Neural cell (in vitro differentiated cells): ENCODE data around the gene MTMR8. TPM values are rescaled to one million over a fixed set of nuclear protein-coding genes. Genes with fewer than 3 reads are reported as not detected.
"Not testable (repeated sequence)": the region's sequence is repeated elsewhere in the genome, so short reads cannot be mapped to it uniquely, and the experiment has no call there.

Experiments
- H2AFZ ChIP-seq: fragments of 200-600, 300-800 bp; sonication (generic), shearing (Covaris generic); 2 replicates; pipeline ENCODE4 v1.6.0; 2014; ENCODE audit warnings: low read depth, mild to moderate bottlenecking, antibody characterized with exemption, low read length, moderate library complexity
- H3F3A ChIP-seq: fragments of 200-600 bp; shearing (Covaris generic); 2 replicates; pipeline ENCODE4 v1.6.1; 2016; ENCODE audit warnings: mild to moderate bottlenecking, moderate library complexity, mixed read lengths, antibody characterized with exemption, low read length; ENCODE audit not compliant: insufficient read depth, poor library complexity, severe bottlenecking
- H3K27ac ChIP-seq: fragments of 200-600, 300-800 bp; sonication (generic), shearing (Covaris generic); 2 replicates; pipeline ENCODE4 v1.5.1; 2014; ENCODE audit warnings: mild to moderate bottlenecking, low read length, moderate library complexity
- H3K27me3 ChIP-seq: fragments of 300-800, 200-600 bp; sonication (generic), shearing (Covaris generic); 2 replicates; pipeline ENCODE4 v1.6.0; 2014; ENCODE audit warnings: mild to moderate bottlenecking, low read depth, low read length, moderate library complexity; ENCODE audit not compliant: insufficient read depth
- H3K36me3 ChIP-seq: fragments of 300-800, 200-600 bp; sonication (generic), shearing (Covaris generic); 2 replicates; pipeline ENCODE4 v1.5.1; 2014; ENCODE audit warnings: mild to moderate bottlenecking, antibody characterized with exemption, low read length, moderate library complexity; ENCODE audit not compliant: insufficient read depth
- H3K4me2 ChIP-seq: fragments of 300-800, 200-600 bp; sonication (generic), shearing (Covaris generic); 2 replicates; pipeline ENCODE4 v1.6.0; 2014; ENCODE audit warnings: mild to moderate bottlenecking, low read length
- H3K4me3 ChIP-seq: fragments of 300-800, 200-600 bp; sonication (generic), shearing (Covaris generic); 2 replicates; pipeline ENCODE4 v1.5.1; 2014; ENCODE audit warnings: mild to moderate bottlenecking, low read length, moderate library complexity
- H3K79me2 ChIP-seq: fragments of 200-600 bp; shearing (Covaris generic); replicated peaks from 2 replicates; pipeline ENCODE4 v1.6.0; 2014; ENCODE audit warnings: mild to moderate bottlenecking, low read length, moderate library complexity; ENCODE audit not compliant: insufficient read depth
- H3K9ac ChIP-seq: fragments of 300-800, 200-600 bp; sonication (generic), shearing (Covaris generic); 2 replicates; pipeline ENCODE4 v1.6.1; 2016; ENCODE audit warnings: mild to moderate bottlenecking, low read length, mixed read lengths
- H3K9me2 ChIP-seq: fragments of 200-600 bp; shearing (Covaris generic); 2 replicates; pipeline ENCODE4 v1.6.1; 2016; ENCODE audit warnings: mild to moderate bottlenecking, low read length, mixed read lengths; ENCODE audit not compliant: insufficient read depth
- H3K9me3 ChIP-seq: fragments of 200-600, 300-800 bp; sonication (generic), shearing (Covaris generic); 2 replicates; pipeline ENCODE4 v1.6.1; 2016; ENCODE audit warnings: mild to moderate bottlenecking, mixed run types, low read length, moderate library complexity, mixed read lengths
- H4K20me1 ChIP-seq: fragments of 200-600 bp; shearing (Covaris generic); 2 replicates; pipeline ENCODE4 v1.6.1; 2016; ENCODE audit warnings: mild to moderate bottlenecking, mixed run types; ENCODE audit not compliant: insufficient read depth
- EP300 ChIP-seq: fragments of 450-650 bp; conservative IDR thresholded peaks from 2 replicates; pipeline ENCODE4 v1.6.1; 2014; ENCODE audit warnings: antibody characterized with exemption, mild to moderate bottlenecking, moderate library complexity; ENCODE audit not compliant: poor library complexity, severe bottlenecking
- EZH2 ChIP-seq: fragments of 200-600, 300-800 bp; shearing (Covaris generic), sonication (generic); IDR thresholded peaks from 2 replicates; pipeline ENCODE4 v1.6.1; 2014; ENCODE audit warnings: antibody characterized with exemption, low read length, borderline replicate concordance, mild to moderate bottlenecking; ENCODE audit not compliant: insufficient read depth, poor library complexity, severe bottlenecking
- MXI1 ChIP-seq: fragments of 450-650 bp; conservative IDR thresholded peaks from 2 replicates; pipeline ENCODE4 v1.6.1; 2014; ENCODE audit warnings: antibody characterized with exemption, mild to moderate bottlenecking; ENCODE audit not compliant: poor library complexity, severe bottlenecking
- POLR2AphosphoS5 ChIP-seq: IDR thresholded peaks from 2 replicates; pipeline ENCODE4 v1.6.1; 2012
- RAD21 ChIP-seq: fragments of 450-650 bp; conservative IDR thresholded peaks from 2 replicates; pipeline ENCODE4 v1.6.1; 2014; ENCODE audit warnings: antibody characterized with exemption, mild to moderate bottlenecking, moderate library complexity
- SMC3 ChIP-seq: fragments of 450-650 bp; conservative IDR thresholded peaks from 2 replicates; pipeline ENCODE4 v1.6.1; 2014; ENCODE audit warnings: antibody characterized with exemption, mild to moderate bottlenecking, moderate library complexity; ENCODE audit not compliant: poor library complexity
- TAF1 ChIP-seq: IDR thresholded peaks from 2 replicates; pipeline ENCODE4 v1.6.1; 2012; ENCODE audit warnings: low read depth
- polyA plus RNA-seq: library from polyadenylated mRNA; depleted of rRNA; stranded (reverse); fragments of >200 nt; gene quantifications from 2 replicates; pipeline ENCODE4 v1.2.3, GENCODE V29; 2014
- TF ChIP-seq, protein P1 (sequence below): IDR thresholded peaks from 2 replicates; pipeline ENCODE4 v1.6.1; 2012; ENCODE audit warnings: borderline replicate concordance
- TF ChIP-seq, protein P2 (sequence below): fragments of 450-650 bp; IDR thresholded peaks from 2 replicates; pipeline ENCODE4 v1.5.1; 2014; ENCODE audit warnings: antibody characterized with exemption, mild to moderate bottlenecking, moderate library complexity; ENCODE audit not compliant: poor library complexity, severe bottlenecking

The MTMR8 gene
- polyA plus RNA-seq, 1 donor from 2014 or later, result 1.8 TPM

DNA sequence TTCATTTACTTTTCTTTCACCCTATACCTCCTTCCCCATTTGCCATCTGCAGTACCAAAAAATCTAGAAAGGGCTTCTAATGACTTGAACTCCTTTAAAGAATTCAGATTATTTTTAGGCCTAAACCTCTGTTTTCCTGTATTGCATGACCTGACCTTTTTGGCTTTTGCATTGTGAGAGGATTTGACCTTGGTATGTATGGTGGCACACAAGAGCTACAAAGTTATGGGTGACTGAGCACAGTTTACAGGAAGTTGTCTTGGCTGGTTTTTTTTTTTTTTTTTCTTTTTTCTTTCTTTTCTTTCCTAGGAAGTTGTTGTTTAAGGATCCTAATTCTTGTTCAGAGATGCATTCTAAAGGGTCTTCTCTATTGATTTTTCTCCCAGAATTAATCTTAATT lies 32.0 kb upstream of the MTMR8 start:
- H3F3A ChIP-seq, result no peaks in the 10 kb centered on the region
- no peaks in the 10 kb centered on the region for H3K9me3 ChIP-seq
- no peak overlapping the region for H3K4me3 ChIP-seq
- H3K27me3 ChIP-seq, result no peaks in the 10 kb centered on the region
- H3K4me2 ChIP-seq, result no peak overlapping the region
- no peaks in the 10 kb centered on the region for H3K36me3 ChIP-seq
- TF ChIP-seq SMC3, result no peak
- no peak for TF ChIP-seq POLR2AphosphoS5
- no peak overlapping the region for H2AFZ ChIP-seq
- no peaks in the 10 kb centered on the region for H4K20me1 ChIP-seq
- H3K9me2 ChIP-seq, result no peaks in the 10 kb centered on the region
- no peak overlapping the region for H3K27ac ChIP-seq
- no peak overlapping the region for H3K9ac ChIP-seq
- no peaks in the 10 kb centered on the region for H3K79me2 ChIP-seq

DNA sequence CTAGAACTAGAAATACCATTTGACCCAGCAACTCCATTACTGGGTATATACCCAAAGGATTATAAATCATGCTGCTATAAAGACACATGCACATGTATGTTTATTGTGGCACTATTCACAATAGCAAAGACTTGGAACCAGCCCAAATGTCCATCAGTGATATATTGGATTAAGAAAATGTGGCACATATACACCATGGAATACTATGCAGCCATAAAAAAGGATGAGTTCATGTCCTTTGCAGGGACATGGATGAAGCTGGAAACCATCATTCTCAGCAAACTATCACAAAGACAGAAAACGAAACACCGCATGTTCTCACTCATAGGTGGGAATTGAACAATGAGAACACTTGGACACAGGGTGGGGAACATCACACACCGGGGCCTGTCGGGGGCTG lies 14.5 kb upstream of the MTMR8 start:
- H4K20me1 ChIP-seq, H2AFZ ChIP-seq, H3K27me3 ChIP-seq, H3K4me3 ChIP-seq, H3K9me2 ChIP-seq, H3K9ac ChIP-seq, H3K36me3 ChIP-seq, H3K27ac ChIP-seq, H3K9me3 ChIP-seq, H3F3A ChIP-seq, H3K79me2 ChIP-seq, H3K4me2 ChIP-seq: not testable (repeated sequence)

DNA sequence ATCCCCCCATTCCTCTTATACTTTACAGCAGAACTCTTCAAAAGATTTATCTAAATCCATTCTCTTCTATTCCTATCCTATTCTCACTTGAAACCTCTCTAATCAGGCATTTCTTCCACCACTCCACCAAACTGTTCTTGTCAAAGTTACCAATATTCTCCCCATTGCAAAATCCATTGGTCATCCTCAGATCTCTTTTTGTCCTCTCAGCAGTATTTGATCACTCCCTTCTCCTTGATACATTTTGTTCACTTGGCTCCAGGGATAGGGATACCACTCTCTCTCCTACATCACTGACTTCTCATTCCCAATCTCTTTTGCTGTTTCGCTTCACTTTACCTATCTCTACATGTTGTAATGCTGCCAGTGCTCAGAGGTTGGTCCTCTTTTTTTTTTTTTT lies 2.8 kb upstream of the MTMR8 start:
- H3K9me2 ChIP-seq, result no peaks in the 10 kb centered on the region
- H3K9ac ChIP-seq, result no peak overlapping the region
- no peak for TF ChIP-seq RAD21
- no peak for TF ChIP-seq SMC3
- TF ChIP-seq POLR2AphosphoS5, result no peak
- no peak for TF ChIP-seq EZH2
- no peak for TF ChIP-seq EP300
- TF ChIP-seq, protein P1, sequence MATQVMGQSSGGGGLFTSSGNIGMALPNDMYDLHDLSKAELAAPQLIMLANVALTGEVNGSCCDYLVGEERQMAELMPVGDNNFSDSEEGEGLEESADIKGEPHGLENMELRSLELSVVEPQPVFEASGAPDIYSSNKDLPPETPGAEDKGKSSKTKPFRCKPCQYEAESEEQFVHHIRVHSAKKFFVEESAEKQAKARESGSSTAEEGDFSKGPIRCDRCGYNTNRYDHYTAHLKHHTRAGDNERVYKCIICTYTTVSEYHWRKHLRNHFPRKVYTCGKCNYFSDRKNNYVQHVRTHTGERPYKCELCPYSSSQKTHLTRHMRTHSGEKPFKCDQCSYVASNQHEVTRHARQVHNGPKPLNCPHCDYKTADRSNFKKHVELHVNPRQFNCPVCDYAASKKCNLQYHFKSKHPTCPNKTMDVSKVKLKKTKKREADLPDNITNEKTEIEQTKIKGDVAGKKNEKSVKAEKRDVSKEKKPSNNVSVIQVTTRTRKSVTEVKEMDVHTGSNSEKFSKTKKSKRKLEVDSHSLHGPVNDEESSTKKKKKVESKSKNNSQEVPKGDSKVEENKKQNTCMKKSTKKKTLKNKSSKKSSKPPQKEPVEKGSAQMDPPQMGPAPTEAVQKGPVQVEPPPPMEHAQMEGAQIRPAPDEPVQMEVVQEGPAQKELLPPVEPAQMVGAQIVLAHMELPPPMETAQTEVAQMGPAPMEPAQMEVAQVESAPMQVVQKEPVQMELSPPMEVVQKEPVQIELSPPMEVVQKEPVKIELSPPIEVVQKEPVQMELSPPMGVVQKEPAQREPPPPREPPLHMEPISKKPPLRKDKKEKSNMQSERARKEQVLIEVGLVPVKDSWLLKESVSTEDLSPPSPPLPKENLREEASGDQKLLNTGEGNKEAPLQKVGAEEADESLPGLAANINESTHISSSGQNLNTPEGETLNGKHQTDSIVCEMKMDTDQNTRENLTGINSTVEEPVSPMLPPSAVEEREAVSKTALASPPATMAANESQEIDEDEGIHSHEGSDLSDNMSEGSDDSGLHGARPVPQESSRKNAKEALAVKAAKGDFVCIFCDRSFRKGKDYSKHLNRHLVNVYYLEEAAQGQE, result no peak
- no peak for TF ChIP-seq TAF1
- TF ChIP-seq, protein P2, sequence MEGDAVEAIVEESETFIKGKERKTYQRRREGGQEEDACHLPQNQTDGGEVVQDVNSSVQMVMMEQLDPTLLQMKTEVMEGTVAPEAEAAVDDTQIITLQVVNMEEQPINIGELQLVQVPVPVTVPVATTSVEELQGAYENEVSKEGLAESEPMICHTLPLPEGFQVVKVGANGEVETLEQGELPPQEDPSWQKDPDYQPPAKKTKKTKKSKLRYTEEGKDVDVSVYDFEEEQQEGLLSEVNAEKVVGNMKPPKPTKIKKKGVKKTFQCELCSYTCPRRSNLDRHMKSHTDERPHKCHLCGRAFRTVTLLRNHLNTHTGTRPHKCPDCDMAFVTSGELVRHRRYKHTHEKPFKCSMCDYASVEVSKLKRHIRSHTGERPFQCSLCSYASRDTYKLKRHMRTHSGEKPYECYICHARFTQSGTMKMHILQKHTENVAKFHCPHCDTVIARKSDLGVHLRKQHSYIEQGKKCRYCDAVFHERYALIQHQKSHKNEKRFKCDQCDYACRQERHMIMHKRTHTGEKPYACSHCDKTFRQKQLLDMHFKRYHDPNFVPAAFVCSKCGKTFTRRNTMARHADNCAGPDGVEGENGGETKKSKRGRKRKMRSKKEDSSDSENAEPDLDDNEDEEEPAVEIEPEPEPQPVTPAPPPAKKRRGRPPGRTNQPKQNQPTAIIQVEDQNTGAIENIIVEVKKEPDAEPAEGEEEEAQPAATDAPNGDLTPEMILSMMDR, result no peak
- TF ChIP-seq MXI1, result no peak
- no peaks in the 10 kb centered on the region for H3K36me3 ChIP-seq
- H3K9me3 ChIP-seq, result no peaks in the 10 kb centered on the region
- H2AFZ ChIP-seq, result no peak overlapping the region
- no peaks in the 10 kb centered on the region for H3F3A ChIP-seq
- no peak overlapping the region for H3K4me2 ChIP-seq
- no peak overlapping the region for H3K4me3 ChIP-seq
- H3K27me3 ChIP-seq, result no peaks in the 10 kb centered on the region
- no peaks in the 10 kb centered on the region for H3K79me2 ChIP-seq
- H3K27ac ChIP-seq, result no peak overlapping the region
- no peaks in the 10 kb centered on the region for H4K20me1 ChIP-seq
